Eye (tissue), 1 donor: Measurements from ENCODE around the gene DNMT3B.
A peak's percentile ranks its signal among the peaks of the same experiment; 100 is the strongest.
"Not testable (repeated sequence)": the region's sequence is repeated elsewhere in the genome, so short reads cannot be mapped to it uniquely, and the experiment has no call there.

Source experiments
- DNase-seq: peaks from one replicate; pipeline ENCODE4 v3.0.0-alpha.2; 2015

Gene DNMT3B

DNA sequence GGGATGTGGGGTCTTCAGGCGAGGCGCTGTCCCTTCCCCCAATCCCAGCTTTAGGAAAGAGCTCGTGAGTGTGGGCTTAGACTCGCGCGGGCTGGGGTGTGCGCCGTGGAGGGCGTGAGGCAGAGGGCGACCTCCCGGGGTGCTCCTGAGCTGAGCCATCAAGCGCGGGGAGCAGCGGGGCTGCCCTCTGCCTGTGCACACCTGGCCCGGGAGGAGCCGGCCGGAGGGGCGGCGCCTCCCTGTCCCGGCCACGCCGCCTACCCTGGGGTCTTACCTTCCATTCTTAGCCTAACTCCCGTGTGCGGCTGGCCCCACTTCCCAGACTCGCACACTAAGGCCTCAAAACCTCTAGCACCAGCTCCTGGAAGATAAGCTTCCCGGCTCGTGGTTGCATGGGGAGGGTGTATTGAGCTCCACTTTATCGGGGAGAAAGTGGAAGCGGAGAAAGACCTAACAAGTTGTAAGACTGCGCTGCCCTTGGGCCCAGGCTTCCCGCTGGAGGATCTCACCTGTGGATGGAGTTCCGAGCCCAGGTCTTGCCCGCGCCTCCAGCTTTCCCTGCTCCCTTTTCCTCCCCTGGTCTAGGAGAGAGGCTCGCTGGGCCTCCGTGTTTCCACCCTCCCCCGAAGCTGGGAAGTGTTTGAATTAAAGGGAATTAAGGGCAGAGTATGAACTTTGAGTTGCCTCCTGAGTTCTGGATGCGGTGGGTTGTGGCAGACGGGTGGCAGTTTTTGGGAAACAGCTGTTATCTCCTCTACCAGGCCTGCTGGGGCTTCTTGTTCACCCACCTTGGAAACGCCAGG is 1.2 kb downstream of the DNMT3B start:
- DNase-seq = no peak

DNA sequence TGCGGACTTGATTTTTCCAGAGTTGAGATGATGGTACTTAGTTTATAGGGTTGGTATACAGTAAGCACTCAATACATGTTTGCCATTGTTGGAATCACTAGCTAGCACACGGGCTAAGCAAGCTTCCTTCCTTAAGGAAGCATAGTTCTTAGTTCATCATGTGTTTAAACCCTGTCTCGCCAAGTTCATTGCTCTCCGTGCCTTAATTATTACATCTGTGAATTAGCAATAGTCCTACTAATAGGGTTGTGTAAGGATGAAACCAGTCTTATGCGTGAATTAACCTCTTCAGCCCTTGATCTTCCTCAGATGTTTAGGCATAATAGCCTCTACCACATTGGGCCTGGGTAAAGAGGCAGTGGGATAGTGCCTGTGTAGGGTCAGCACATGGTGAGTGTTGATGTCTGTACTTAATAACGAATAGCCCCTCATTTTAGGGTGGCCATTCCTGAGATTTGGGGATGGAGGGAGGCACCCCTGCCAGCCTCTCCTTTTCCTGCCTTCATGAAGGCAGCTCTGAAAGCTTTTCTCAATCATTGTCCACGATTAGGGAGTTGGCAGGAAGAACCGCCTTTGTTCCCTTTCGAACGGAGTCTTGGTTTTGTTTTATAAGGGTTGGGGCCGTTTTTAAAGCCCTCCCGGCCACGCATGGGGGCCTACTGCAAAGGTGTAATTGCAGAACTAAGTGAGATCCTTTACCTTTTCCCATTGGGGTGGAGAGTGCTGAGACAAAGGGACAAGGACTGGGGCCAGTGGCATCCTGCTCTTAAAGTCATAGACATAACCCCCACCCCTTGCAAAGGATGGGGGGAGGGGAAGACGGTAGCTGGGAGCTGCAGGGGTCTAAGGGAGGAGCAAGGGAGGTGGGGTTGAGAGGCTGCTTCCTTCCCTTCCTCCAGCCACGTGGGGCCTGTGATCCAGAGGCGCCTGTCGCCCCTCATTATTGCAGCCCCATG is 2.1 kb downstream of the DNMT3B start:
- peak; percentile 61 for DNase-seq

DNA sequence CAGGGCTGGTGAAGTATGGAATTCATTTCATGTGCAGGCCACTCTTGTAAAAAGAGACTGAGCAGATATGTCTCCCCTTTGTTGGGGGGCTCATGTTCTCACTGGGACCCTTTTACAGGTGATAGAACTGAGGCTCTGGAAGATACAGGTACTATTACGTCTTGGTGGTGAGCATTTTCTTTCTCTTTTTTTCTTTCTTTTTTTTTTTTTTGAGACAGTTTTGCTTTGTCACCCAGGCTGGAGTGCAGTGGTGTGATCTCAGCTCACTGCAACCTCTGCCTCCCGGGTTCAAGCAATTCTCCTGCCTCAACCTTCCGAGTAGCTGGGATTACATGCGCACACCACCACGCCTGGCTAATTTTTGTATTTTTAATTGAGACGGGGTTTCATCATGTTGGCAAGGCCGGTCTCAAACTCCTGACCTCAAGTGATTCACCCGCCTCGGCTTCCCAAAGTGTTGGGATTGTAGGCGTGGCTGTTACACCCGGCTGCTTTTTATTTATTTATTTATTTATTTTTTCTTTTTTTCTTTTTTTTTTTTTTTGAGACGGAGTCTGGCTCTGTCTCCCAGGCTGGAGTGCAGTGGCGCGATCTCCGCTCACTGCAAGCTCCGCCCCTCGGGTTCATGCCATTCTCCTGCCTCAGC is 3.2 kb downstream of the DNMT3B start:
- DNase-seq = not testable (repeated sequence)

DNA sequence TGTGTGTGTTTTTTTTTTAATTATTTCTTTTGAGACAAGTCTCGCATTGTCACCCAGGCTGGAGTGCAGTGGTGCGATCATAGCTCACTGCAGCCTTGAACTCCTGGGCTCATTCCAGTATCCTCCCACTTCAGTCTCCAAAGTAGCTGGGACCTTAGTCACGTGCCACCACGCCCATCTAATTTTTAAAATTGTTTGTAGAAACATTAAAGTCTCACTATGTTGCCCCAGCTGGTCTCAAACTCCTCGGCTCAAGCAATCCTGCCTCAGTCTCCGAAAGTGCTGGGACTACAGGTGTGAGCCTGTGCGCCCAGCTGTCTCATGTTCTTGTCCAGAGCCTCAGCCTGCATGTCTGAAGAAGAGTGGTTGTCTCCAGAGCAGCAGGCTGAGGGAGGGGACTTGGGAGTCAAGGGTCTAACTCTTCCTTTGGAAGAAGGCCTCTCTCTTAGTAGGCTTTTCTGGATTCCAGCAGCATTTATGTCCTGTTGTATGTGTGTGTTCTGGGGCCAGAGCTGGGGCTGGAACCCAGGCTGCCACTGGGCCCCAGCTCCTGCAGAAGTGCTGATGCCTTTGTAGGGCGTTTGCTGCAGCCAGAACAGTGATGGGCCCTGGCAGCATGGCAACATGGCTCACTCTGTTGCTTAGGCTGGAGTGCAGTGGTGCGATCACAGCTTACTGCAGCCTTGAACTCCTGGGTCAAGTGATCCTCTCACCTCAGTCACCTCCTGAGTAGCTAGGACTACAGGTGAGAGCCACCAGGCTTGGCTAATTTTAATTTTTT is 5.4 kb downstream of the DNMT3B start:
- no peak for DNase-seq

DNA sequence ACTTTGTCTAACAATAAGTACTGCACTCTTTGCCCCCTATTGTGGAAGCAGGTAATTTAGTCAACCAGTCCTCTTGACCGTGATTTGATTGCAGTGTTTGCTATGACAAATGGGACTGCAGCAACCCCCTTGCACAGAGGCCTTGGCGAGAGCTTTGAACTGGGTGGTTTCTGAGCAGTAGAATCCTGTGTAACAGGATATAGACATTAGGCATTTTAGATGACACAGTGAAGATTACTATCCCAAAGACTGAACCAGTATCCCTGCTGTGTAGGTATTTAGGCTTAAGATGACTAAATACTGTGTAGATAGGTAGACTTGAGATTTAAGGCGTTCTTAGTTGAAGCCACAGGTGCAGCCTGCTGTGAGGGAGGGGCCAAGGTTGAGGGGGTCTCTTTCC is 9.9 kb downstream of the DNMT3B start:
- no peak for DNase-seq

DNA sequence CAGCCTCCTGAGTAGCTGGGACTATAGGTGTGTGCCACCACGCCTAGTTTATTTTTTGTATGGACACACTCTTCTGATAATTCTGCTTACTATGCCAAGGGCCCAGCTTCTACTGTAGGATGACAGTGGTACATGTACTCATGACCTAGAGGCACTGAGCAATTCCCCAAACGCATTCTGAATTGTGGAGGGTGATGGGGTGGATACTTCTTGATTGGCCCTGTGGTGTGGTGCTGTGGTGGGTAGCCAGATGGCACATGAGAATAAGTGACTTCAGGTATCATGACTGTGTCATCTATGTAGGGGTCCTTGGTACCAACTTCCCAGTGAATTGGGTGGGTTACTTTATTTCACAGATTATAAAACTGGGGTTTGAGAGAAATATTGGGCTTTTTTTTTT is 11.0 kb downstream of the DNMT3B start:
- DNase-seq = no peak

DNA sequence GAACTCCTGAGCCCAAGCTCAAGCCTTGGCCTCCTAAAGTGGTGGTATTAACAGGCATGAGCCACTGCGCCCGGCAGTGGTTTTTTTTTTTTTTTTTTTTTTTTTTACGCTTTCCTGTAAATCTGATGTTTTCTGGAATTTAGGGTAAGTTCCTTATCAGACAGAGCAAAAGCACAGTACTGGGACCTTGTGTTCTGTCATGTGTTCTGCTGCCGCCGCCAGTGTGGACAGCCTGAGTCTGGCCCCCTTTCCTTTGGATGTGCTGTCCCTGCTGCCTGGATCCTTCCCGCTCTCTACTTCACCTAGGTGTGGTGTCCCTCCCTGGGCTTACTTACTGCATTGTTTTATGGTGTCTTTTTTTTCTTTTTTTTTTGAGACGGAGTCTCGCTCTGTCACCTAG is 11.7 kb downstream of the DNMT3B start:
- no peak for DNase-seq

DNA sequence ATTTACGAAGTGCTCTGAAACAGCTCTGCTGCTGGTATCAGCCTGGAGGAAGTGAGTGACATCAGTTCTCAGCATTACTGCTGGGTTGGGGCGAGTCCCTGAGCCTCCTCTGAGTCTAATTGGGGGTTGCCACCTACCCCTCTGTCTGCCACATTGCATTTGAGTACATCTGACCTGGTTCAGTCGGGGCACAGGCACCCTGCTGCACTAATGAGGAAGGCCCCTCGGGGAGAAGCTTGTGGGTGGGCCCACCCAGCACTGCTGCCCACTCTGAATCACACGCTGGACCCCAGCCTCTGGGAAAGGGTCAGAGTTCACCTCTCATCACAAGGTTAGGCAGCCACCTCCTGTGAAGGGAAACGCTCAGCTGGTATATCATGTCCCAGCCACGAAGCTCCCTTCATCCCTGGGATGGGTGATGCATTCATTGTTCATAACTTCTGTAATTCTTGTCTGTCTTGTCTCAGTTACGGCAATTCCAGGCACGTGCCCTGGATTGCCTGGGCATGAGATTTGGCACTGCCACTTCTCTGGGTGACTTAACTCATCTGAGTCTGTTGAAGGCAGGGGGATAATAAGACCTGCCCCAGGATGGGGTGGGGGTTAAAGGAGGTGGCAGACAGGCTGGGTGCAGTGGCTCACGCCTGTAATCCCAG is 13.3 kb downstream of the DNMT3B start:
- DNase-seq = peak; percentile 86

DNA sequence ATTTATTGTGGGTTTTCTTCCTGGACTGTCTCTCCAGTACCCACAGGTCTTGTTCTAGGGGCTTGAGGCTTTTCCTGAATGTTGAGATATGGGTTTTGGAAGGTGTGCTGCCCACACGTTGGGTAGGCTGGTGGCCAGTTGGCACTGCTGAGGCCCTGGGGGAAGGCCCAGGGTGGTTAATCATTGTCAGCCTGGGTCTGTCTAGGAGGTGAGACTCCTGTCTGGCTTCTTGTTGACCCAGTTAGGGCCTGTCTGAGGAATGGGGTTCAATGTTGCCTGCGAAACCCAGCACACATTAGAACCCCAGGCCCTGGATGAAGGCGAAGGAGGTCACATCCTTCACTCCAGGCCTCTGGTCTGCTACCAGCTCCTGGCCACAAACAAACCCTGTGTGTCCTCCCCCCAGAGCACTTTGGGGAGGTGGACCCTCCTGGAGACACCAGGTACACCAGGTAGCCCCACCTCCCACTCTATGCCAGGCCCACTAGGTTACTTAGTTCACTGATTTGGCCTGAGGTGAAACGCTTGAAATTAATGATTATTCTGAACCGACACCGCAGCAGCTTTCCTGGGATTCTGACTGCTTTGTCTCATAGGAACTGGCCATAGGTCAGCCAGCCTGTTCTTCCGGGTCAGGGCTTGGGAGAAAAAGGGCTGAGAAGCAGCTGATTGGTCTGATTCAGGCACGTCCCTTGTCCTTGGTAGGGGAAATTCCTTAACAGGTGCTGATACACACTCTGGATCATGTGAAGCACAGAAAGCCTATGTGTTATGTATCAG is 15.2 kb downstream of the DNMT3B start:
- DNase-seq = peak; percentile 17

DNA sequence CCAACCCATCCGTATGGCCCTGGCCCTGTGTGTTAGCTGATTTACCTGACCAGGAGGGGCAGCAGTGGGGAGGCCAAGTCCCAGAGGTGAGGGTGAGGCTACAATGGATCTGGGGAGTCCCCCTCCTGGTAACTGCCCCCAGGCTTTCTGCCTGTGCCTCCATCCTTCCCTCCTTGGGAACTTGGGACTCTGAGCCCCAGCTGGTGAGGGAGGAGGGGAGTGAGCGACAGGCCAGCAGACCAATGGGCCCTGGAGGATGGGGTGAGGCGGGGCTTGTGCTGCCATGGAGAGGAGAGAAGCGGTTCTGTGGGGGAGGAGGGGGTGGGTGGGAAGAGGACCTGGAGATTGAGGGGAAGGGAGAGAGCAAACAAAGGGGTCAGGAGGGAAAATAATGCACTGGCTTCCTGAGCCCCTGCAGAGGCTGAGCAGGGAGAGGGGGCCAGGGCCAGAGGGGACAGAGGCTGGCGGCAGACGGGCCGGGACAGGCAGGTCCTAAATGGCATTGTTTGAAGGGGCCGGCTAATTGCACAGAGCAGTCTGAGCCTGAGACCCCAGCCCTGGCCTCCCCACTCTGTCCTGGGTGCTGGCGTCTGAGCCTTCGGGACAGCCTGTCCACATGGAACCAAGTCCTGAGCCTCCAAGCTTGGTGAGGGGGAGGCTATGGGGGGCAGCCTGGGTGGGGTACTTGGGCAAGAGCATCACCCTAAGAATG is 17.5 kb downstream of the DNMT3B start:
- peak; percentile 96 for DNase-seq

DNA sequence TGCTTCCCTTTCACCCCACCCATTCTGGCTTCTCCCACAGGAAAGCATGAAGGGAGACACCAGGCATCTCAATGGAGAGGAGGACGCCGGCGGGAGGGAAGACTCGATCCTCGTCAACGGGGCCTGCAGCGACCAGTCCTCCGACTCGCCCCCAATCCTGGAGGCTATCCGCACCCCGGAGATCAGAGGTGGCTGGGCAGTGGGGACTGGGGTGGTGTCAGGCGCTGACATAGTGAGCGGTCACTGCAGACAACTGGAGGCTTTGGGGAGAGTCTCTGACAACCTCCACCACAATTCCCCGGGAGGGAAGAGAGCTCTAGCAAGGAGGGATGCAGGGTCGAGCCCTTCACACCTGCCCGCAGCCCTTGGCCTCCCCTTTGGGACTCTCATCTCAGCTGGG is 18.1 kb downstream of the DNMT3B start:
- no peak for DNase-seq

DNA sequence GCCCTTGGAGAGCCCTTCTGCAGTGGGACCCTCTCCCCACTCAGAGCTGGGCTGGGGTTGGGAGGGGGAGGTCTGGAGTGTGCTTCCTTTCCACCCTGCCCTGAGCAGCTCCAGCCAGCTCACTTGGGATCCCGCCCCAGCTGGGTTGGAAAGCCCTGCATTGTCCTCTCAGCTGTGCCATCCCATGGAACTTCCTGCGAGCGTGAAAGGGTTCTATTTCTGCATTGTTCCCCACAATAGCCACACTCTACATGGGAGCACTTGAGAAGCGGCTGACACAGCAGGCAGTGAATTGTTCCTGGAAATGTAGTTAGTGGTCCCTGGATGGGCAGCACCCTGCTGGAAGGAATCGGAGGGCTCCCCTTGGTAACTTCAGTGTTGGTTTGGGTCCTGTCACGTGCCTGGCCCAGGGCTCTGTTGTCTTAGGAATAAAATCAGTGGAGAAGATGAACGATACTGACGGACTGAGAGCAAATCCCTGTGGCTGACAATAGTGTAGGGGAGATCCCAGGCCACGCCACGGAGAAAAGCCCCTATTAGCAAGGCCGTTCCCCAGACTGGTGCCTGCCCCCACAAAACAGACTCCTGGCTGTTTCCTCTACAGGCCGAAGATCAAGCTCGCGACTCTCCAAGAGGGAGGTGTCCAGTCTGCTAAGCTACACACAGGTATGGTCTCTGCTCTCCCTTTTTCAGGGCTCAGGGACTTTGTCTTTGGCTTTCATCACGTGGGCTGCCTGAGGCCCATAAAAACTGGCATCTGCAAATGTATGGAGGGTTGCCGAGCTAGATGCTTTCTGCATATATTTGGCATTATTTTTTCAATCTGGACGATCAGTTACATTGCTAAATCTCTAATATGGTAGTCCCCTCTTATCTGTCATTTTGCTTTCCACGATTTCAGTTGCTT is 18.8 kb downstream of the DNMT3B start:
- DNase-seq = peak; percentile 68

DNA sequence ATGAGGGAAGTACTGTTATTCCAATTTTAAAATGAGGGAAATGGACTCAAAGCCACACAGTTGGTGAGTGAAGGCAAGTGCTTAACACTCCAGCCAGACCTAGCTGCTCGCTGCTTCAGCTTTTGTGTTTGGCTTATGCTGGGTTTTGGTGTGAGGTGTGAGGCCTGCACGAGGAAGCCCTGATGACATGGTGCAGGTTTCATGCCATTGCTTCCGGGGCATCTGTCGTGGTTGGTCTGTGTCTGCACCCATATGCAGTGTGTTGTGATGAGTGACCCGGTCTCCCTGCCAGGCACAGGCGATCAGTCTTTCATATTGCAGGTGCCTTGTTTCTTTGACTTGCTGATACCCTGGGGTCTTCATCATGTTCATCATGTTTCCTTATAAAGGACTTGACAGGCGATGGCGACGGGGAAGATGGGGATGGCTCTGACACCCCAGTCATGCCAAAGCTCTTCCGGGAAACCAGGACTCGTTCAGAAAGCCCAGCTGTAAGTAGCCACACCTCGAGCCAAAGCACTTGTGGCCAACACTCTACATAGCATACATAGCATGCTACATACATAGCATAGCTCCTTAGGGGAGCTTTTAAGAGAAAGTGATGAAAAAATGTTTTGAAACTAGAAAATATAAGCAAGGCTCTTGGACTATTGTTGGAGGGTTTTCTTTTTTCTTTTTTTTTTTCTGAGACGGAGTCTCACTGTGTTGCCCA is 22.3 kb downstream of the DNMT3B start:
- no peak for DNase-seq

DNA sequence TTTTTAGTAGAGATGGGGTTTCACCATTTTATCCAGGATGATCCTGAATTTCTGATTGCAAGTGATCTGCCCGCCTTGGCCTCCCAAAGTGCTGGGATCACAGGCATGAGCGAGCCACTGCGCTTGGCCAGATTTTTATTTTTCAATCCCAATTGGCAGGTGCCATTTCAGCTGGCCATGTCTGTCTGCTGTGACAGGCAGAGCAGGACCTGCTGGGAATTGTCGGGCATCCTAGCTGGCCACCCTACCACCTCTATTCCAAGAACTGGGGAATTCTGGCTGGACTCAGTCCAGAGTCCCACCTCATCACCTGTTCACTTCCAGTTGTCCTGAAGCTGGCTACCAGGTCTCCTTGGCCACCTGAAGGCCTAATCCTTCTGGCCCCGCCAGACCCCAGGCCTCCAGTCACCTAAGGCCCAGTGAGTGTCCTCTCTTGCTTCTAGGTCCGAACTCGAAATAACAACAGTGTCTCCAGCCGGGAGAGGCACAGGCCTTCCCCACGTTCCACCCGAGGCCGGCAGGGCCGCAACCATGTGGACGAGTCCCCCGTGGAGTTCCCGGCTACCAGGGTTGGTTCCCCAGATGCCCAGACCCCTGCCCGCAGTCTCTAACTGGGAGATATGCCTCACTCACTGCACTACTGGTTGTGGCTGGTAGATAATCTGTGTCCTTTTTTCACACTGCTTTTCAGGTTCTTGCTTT is 24.0 kb downstream of the DNMT3B start:
- no peak for DNase-seq

DNA sequence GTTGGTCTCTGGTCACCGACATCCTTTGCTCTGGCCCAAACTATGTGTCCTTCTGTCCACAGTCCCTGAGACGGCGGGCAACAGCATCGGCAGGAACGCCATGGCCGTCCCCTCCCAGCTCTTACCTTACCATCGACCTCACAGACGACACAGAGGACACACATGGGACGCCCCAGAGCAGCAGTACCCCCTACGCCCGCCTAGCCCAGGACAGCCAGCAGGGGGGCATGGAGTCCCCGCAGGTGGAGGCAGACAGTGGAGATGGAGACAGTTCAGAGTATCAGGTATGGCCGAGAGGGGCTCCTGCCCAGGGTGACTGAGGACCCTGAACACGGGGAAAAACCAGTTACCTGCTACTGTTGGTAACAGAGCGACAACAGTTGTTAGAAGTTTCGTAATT is 25.0 kb downstream of the DNMT3B start:
- no peak for DNase-seq

DNA sequence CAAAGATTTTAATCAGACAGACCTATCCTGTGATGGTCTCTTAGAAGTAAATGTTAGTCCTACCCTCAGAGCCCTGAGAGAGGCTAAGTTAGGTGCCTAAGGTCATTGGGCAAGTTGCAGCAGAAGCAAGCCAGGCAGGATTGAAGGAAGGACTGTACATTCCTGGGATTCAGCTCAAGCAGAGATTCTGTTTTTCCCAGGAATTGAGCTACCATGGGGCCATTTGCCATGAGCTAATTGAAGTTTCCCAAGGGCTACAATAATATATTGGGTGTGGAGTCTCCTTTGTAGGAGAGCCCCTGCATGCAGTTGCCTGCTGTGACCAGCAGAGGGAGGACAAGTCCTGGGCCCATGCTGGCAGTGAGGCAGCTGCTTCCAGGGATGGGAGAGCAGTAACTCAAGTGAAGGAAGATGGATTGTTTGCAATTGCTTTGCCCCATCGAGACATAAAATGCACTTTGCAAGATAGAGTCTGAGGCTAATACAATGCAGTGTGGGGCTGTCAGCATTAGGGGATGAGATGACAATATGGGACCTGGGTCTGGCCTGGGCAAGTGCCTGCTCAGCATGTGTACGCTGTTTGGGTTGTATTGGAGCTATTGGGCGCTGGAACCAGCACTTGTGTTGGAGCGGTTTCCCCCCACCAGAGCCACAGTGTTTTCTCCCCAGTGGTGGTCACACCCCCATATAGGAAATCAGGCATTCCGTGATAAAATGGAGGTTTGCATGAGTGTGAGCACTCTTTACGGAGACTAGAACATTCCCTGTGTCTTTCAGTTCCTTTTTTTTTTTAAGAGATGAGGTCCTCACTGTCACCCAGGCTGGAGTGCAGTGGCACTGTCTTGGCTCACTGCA is 27.9 kb downstream of the DNMT3B start:
- DNase-seq = peak; percentile 87

DNA sequence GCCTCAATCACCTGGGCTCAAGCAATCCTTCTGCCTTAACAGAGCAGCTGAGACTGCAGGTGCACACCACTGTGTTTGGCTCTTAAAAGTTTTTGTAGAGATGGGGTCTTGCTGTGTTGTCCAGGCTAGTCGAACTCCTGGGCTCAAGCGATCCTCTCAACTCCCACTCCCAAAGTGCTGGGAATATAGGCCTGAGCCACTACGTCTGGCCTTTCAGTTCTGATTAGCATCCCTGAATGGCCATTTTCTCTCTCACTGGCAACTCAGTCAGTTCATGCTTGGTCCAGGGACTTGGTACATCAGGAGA is 28.5 kb downstream of the DNMT3B start:
- DNase-seq = no peak
